Measurements from ENCODE around the gene HOTAIR.

Gene HOTAIR

DNA sequence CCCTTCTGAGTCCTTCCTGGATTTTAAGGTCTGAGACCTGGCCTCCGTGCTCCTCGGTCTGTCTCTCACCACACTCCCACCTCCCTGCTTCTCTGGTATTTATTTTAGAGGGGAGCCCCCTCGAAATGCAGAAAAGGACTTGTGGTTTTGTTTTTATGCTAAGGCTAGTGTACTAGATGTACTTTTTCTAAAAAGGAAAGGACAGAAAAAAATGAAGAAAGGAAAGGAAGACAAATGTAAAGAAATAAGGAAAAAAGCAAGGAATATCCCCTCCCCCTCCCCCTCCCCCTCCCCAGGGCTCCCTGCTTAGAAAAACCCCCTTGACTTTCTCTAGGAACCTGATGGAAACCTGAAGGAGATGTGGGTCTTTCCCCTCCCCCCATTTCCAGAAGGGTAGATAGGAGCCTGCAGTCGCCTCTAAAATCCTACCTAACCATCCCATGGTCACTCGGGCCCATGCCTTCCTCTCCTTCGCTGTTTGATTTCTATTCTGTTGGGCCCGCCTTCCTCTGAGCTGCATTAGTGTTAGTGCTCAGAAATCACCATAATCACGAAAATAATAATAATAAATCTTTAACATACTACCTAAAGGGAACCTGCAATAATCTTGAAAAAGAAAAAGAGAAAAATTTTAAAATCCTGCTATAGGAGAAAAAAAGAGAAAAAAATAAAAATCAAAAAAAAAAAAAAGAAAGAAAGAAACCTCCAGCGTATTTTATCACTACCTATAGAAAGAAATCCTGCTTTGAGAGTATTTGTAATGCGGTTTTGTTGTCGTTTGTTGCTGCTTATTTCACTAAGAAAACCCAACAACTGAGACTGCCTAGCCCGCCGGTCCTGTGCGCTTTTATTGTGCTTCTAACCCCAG lies 37.1 kb upstream of the HOTAIR start:
- Mint-ChIP-seq H3K36me3 (ENCODE audit: low read depth) (no peaks in the 10 kb centered on the region), H3K27me3 (ENCODE audit: low read depth) (peaks cover 43% of the 10 kb centered on the region), H3K4me3 (peak overlapping the region; percentile 78 to 97 (median 83)), H3K9me3 (no peaks in the 10 kb centered on the region), H3K4me1 (peaks cover 81% of the 10 kb centered on the region), H3K27ac (peak overlapping the region; percentile 93 to 97 (median 95))
- TF ChIP-seq CTCF (IDR thresholded peaks at IDR 0.05; ENCODE audit: unreplicated experiment in 3 of 3) = no peak

DNA sequence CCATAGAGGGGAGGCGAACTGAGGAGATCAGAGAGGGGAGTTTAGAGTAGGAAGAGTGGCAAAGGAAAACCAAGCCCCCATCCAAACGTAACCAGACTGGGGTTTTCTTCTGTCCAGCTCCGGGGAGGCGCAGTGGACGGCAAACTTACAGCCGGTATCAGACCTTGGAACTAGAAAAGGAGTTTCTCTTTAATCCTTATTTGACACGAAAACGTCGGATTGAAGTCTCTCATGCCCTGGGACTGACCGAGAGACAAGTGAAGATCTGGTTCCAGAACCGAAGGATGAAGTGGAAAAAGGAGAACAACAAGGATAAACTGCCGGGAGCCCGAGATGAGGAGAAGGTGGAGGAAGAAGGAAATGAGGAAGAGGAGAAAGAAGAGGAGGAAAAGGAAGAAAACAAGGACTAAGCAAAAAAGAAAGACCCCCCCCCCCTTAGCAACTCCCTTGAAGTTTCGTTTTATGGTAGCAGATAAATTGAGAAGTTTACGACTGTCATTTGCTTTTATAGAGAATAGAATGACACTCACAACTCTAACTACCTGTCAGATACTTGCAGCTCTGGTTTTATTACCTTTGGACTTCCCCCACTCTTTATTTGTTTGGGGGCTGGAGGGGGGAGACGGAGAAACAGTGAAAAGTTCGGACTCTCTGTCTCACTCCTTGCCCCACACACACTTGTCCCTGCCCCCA lies 36.4 kb upstream of the HOTAIR start:
- peaks cover 82% of the 10 kb centered on the region for H3K4me1 Mint-ChIP-seq
- peaks cover 50% of the 10 kb centered on the region for H3K27me3 Mint-ChIP-seq (ENCODE audit: low read depth)
- H3K36me3 Mint-ChIP-seq (ENCODE audit: low read depth) = peaks cover 3% of the 10 kb centered on the region
- H3K9me3 Mint-ChIP-seq = no peaks in the 10 kb centered on the region
- H3K27ac Mint-ChIP-seq = peak overlapping the region; percentile 93 to 97 (median 95)
- peak overlapping the region; percentile 78 to 97 (median 83) for H3K4me3 Mint-ChIP-seq
- no peak for TF ChIP-seq CTCF (IDR thresholded peaks at IDR 0.05; ENCODE audit: unreplicated experiment in 3 of 3)

DNA sequence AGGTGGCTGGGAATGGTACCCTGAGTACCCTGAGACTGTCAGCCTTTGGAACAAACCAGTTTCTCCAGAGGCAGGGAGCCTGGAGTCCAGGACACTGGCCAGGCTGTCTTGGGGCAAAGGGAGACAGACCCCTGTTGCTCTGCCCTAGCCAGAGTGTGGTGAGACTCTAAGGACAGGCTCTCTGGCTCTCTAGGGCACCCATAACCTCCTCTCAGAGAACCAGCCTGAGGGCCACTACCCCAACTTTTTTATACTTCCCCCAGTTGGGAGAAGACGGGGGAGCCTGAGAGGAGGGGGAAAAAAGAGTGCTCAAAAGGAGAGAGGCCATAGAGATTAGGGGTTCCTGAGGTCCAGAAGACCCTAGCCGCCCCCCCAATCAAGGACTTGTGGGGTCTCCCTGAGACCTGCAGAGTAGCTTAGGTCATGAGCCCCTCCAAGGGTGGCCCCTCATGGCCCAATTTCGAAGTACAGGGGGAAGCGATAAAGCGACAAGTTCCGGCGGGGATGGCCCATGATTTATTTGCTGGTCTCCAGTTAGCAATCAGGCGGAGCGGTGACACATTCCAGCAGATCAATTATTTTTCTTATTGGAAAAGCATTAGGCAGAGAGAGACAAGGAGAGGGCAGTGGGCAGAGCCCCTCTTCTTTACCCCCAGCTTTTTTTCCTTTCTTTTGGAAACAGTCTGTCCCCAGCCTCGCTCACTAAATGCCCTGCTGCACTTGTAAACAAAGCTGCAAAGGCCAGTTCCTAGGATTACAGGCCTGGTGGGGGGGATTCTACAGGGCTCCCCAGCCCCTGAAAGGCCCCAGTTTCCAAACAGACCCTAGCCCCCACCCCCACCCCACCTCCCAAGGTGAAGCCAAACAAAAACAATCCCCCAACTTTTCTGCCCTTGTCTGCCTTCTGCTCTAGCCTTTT lies 35.6 kb upstream of the HOTAIR start:
- no peak for TF ChIP-seq CTCF (IDR thresholded peaks at IDR 0.05; ENCODE audit: unreplicated experiment in 3 of 3)
- H3K9me3 Mint-ChIP-seq = no peaks in the 10 kb centered on the region
- peak overlapping the region; percentile 78 to 97 (median 83) for H3K4me3 Mint-ChIP-seq
- peaks cover 82% of the 10 kb centered on the region for H3K4me1 Mint-ChIP-seq
- H3K36me3 Mint-ChIP-seq (ENCODE audit: low read depth) = peaks cover 5% of the 10 kb centered on the region
- peaks cover 56% of the 10 kb centered on the region for H3K27me3 Mint-ChIP-seq (ENCODE audit: low read depth)
- H3K27ac Mint-ChIP-seq = peak overlapping the region; percentile 95 to 97 (median 95)

GRCh38 chr12:54009171-54010052 lies 34.7 kb upstream of the HOTAIR start:
- peak overlapping the region; percentile 95 to 97 (median 95) for H3K27ac Mint-ChIP-seq
- peaks cover 7% of the 10 kb centered on the region for H3K36me3 Mint-ChIP-seq (ENCODE audit: low read depth)
- no peaks in the 10 kb centered on the region for H3K9me3 Mint-ChIP-seq
- peak overlapping the region; percentile 78 to 97 (median 83) for H3K4me3 Mint-ChIP-seq
- no peak for TF ChIP-seq CTCF (IDR thresholded peaks at IDR 0.05; ENCODE audit: unreplicated experiment in 3 of 3)
- peaks cover 82% of the 10 kb centered on the region for H3K4me1 Mint-ChIP-seq
- H3K27me3 Mint-ChIP-seq (ENCODE audit: low read depth) = peaks cover 50% of the 10 kb centered on the region

DNA sequence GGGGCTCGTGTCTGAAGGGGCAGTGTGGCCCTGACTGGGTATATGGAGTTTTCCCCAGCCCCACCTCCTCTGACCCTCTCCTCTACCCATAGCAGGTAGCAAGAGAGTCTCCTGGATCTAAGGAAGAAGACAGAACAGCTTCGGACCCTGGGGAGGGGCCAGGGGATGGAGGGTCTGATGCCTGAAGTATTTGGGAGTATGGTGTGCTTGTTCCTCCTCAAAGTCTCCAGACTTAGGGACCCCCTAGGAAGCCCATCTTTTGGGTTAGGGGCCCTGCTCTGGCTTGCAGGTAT lies 33.5 kb upstream of the HOTAIR start:
- H3K36me3 Mint-ChIP-seq (ENCODE audit: low read depth) = peaks cover 14% of the 10 kb centered on the region
- peak overlapping the region; percentile 91 to 100 (median 95) for H3K27ac Mint-ChIP-seq
- H3K4me3 Mint-ChIP-seq = peak overlapping the region; percentile 95 to 99 (median 96)
- peaks cover 51% of the 10 kb centered on the region for H3K27me3 Mint-ChIP-seq (ENCODE audit: low read depth)
- no peaks in the 10 kb centered on the region for H3K9me3 Mint-ChIP-seq
- H3K4me1 Mint-ChIP-seq = peaks cover 81% of the 10 kb centered on the region
- TF ChIP-seq CTCF (IDR thresholded peaks at IDR 0.05; ENCODE audit: unreplicated experiment in 3 of 3) = no peak
